MM.1S (cell line): ENCODE results near the gene KIZ.

Source experiments
- DNase-seq: peaks from one replicate; pipeline ENCODE4 v3.0.0-alpha.2; 2015
- H2AFZ ChIP-seq: fragments of 300-600 bp; sonication (generic); 2 replicates; pipeline ENCODE4 v1.6.0; 2016; ENCODE audit warnings: antibody characterized with exemption, low read length
- H3F3A ChIP-seq: fragments of 300-600 bp; sonication (generic); 2 replicates; pipeline ENCODE4 v1.6.1; 2016; ENCODE audit warnings: mild to moderate bottlenecking, antibody characterized with exemption, low read length, moderate library complexity, mixed read lengths; ENCODE audit not compliant: insufficient read depth
- H3K27ac ChIP-seq: fragments of 300-600 bp; sonication (generic); 2 replicates; pipeline ENCODE4 v1.5.1; 2016; ENCODE audit warnings: mild to moderate bottlenecking, low read length
- H3K27me3 ChIP-seq: fragments of 300-600 bp; sonication (generic); replicated peaks from 2 replicates; pipeline ENCODE4 v1.6.0; 2016; ENCODE audit warnings: low read length; ENCODE audit not compliant: insufficient read depth
- H3K36me3 ChIP-seq: fragments of 300-600 bp; sonication (generic); replicated peaks from 2 replicates; pipeline ENCODE4 v1.6.1; 2016; ENCODE audit warnings: mild to moderate bottlenecking, low read length, mixed read lengths; ENCODE audit not compliant: insufficient read depth
- H3K4me1 ChIP-seq: fragments of 300-600 bp; sonication (generic); 2 replicates; pipeline ENCODE4 v1.6.1; 2016; ENCODE audit warnings: low read length, mixed read lengths
- H3K4me2 ChIP-seq: fragments of 300-600 bp; sonication (generic); 2 replicates; pipeline ENCODE4 v1.6.0; 2016; ENCODE audit warnings: low read depth, low read length
- H3K4me3 ChIP-seq: fragments of 300-600 bp; sonication (generic); 2 replicates; pipeline ENCODE4 v1.5.1; 2016; ENCODE audit warnings: low read length, mixed read lengths
- H3K79me2 ChIP-seq: fragments of 300-600 bp; sonication (generic); 2 replicates; pipeline ENCODE4 v1.6.1; 2016; ENCODE audit warnings: mixed run types, low read length, mixed read lengths
- H3K9ac ChIP-seq: fragments of 300-600 bp; sonication (generic); 2 replicates; pipeline ENCODE4 v1.6.1; 2016; ENCODE audit warnings: low read length, mixed read lengths
- H3K9me2 ChIP-seq: fragments of 300-600 bp; sonication (generic); replicated peaks from 2 replicates; pipeline ENCODE4 v1.6.1; 2016; ENCODE audit warnings: mild to moderate bottlenecking, low read length, mixed read lengths; ENCODE audit not compliant: insufficient read depth
- H3K9me3 ChIP-seq: fragments of 300-600 bp; sonication (generic); replicated peaks from 2 replicates; pipeline ENCODE4 v1.6.1; 2016; ENCODE audit warnings: mild to moderate bottlenecking, low read length, mixed read lengths; ENCODE audit not compliant: insufficient read depth
- H4K20me1 ChIP-seq: fragments of 300-600 bp; sonication (generic); 2 replicates; pipeline ENCODE4 v1.6.1; 2016; ENCODE audit warnings: mild to moderate bottlenecking, low read length, moderate library complexity, mixed read lengths; ENCODE audit not compliant: insufficient read depth
- EZH2 ChIP-seq: fragments of 300-600 bp; sonication (generic); optimal IDR thresholded peaks from 2 replicates; pipeline ENCODE3; 2017; ENCODE audit warnings: low read depth, mild to moderate bottlenecking, antibody characterized with exemption, low read length, mixed read lengths
- EZH2phosphoT487 ChIP-seq: fragments of 300-600 bp; sonication (generic); IDR thresholded peaks from 2 replicates; pipeline ENCODE4 v1.6.1; 2018; ENCODE audit warnings: antibody characterized with exemption, low read length
- TF ChIP-seq, protein P1 (sequence below): fragments of 300-600 bp; sonication (generic); IDR thresholded peaks from 2 replicates; pipeline ENCODE4 v1.5.1; 2016; ENCODE audit warnings: antibody characterized with exemption, low read length, mixed read lengths

KIZ gene

DNA sequence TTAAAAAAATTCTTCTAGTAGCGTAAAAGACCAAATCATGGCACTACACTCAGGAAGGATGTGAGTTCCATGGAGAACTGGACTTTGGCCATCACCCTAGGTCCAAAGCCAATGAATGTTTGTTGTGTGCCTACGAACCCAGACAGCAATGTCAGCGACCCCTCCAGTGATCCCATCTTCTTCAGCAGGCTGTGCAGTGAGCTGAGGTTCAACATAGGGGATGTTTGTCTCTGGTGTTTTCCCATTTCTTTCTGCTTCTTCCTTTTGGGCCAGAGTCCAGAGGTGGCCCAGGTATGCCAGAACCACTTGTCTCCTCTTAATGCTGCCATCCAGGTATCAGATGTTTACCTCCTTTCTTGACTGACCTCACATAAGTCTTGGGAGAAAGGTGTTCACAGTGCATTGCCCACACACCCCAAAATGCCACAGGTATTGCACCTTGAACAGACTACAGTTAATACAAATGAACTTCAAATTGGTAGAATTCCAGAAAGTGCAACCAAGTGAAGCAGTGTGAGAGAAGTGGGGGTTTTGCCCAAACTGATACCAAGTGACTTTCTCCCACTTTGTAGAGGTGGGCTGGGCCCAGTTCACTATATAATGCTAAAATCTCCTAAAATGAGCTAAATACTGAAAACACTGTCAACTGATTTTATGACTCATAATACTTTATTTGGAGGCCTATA lies 14.1 kb downstream of the KIZ start:
- Histone ChIP-seq H3K36me3 (no peaks in the 10 kb centered on the region), H2AFZ (no peak overlapping the region), H3K9ac (no peak overlapping the region), H3K27ac (no peak overlapping the region), H3K9me2 (no peaks in the 10 kb centered on the region), H3F3A (no peaks in the 10 kb centered on the region), H3K27me3 (no peaks in the 10 kb centered on the region), H4K20me1 (no peaks in the 10 kb centered on the region), H3K4me3 (no peak overlapping the region), H3K9me3 (no peaks in the 10 kb centered on the region), H3K4me2 (no peak overlapping the region), H3K79me2 (no peaks in the 10 kb centered on the region), H3K4me1 (no peaks in the 10 kb centered on the region)
- TF ChIP-seq, protein P1, sequence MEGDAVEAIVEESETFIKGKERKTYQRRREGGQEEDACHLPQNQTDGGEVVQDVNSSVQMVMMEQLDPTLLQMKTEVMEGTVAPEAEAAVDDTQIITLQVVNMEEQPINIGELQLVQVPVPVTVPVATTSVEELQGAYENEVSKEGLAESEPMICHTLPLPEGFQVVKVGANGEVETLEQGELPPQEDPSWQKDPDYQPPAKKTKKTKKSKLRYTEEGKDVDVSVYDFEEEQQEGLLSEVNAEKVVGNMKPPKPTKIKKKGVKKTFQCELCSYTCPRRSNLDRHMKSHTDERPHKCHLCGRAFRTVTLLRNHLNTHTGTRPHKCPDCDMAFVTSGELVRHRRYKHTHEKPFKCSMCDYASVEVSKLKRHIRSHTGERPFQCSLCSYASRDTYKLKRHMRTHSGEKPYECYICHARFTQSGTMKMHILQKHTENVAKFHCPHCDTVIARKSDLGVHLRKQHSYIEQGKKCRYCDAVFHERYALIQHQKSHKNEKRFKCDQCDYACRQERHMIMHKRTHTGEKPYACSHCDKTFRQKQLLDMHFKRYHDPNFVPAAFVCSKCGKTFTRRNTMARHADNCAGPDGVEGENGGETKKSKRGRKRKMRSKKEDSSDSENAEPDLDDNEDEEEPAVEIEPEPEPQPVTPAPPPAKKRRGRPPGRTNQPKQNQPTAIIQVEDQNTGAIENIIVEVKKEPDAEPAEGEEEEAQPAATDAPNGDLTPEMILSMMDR, result no peak
- no peak for TF ChIP-seq EZH2phosphoT487
- TF ChIP-seq EZH2, result no peak
- no peak for DNase-seq

DNA sequence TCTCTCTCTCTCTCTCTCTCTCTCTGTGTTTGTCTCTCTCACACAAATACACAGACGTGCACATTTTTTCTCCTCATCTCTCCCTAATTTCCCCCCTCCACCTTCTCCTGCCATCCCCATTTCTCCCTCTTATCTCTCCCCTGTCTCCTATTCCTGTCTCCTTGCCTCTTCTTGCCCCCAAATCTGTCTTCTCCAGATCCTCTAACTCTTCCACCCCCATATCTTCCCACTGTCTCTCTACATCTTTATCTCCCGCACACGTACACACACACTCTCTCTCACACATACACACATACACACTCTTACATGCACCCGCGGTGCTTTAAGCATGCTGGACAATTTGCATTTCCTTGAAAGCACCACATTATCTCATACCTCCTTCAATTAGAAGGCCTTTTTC lies 15.9 kb downstream of the KIZ start:
- Histone ChIP-seq H3K9ac (no peak overlapping the region), H3K9me2 (no peaks in the 10 kb centered on the region), H3K27ac (no peak overlapping the region), H3K36me3 (no peaks in the 10 kb centered on the region), H3K79me2 (no peaks in the 10 kb centered on the region), H3K4me2 (no peak overlapping the region), H2AFZ (no peak overlapping the region), H3K4me3 (no peak overlapping the region), H3K4me1 (no peaks in the 10 kb centered on the region), H3K9me3 (no peaks in the 10 kb centered on the region), H3K27me3 (no peaks in the 10 kb centered on the region), H3F3A (no peaks in the 10 kb centered on the region), H4K20me1 (no peaks in the 10 kb centered on the region)
- TF ChIP-seq EZH2, result no peak
- no peak for TF ChIP-seq EZH2phosphoT487
- TF ChIP-seq, protein P1, result no peak
- no peak for DNase-seq

DNA sequence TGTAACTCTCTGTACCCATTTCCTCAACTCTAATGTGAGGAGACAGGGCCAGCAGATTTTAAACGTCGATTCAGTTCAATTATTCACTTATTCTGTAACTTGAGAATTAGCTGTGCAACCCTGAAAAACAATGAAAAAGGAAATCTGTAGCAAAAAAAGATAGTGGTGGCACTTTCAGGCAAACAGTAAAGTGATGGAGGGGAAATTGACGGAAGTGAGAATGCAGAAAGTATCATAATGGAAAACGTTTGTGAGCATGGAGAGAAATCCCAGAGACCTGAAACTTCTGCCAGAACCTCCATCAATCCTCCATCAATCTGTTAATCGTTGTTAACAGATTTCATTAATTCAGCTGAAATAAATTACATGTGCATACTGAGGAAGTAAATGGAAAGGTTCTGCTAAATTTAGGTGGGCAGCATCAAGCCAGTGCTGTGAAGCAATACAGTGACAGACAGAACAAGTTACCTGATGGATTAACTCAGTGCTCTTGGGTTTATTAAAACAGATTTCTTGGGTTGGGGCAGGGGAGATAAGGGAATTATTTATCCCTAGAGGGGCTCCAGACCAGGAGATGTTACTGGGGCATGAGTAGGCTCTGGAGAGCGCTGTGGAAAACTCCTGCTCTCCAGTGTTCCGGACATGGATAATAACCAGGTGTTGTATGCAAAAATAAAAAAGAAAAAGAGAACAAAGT lies 17.5 kb downstream of the KIZ start:
- no peaks in the 10 kb centered on the region for H3K27me3 ChIP-seq
- H3K4me1 ChIP-seq, result no peaks in the 10 kb centered on the region
- H3K9me3 ChIP-seq, result no peaks in the 10 kb centered on the region
- H3K27ac ChIP-seq, result no peak overlapping the region
- DNase-seq, result no peak
- H3K36me3 ChIP-seq, result no peaks in the 10 kb centered on the region
- H3F3A ChIP-seq, result no peaks in the 10 kb centered on the region
- H3K9me2 ChIP-seq, result no peaks in the 10 kb centered on the region
- H3K9ac ChIP-seq, result no peak overlapping the region
- no peaks in the 10 kb centered on the region for H4K20me1 ChIP-seq
- H3K4me3 ChIP-seq, result no peak overlapping the region
- no peak overlapping the region for H3K4me2 ChIP-seq
- no peak overlapping the region for H2AFZ ChIP-seq
- H3K79me2 ChIP-seq, result no peaks in the 10 kb centered on the region
- TF ChIP-seq EZH2phosphoT487, result no peak
- no peak for TF ChIP-seq EZH2
- TF ChIP-seq, protein P1, result no peak
